ENCODE measurements around the gene AASDH. TPM values are rescaled to one million over a fixed set of nuclear protein-coding genes. Genes with fewer than 3 reads are reported as not detected.

Gene AASDH
- total RNA-seq, 2 experiments from 2014 or later: 14.8 to 15.8 TPM

- no peaks in the 10 kb centered on the region for H3K9me3 Mint-ChIP-seq
- H3K36me3 Mint-ChIP-seq (ENCODE audit: low read depth): no peaks in the 10 kb centered on the region
- no peak for DNase-seq
- ChIA-PET POLR2A (no interaction called here), CTCF (no interaction called here)
- H3K27me3 Mint-ChIP-seq: no peaks in the 10 kb centered on the region
- no peak overlapping the region for H3K4me3 Mint-ChIP-seq
- no peaks in the 10 kb centered on the region for H3K4me1 Mint-ChIP-seq
- no peak overlapping the region for H3K27ac Mint-ChIP-seq
Measured at GRCh38 chr4:56323327-56323726, 64.0 kb downstream of the AASDH start.

- H3K4me3 Mint-ChIP-seq: no peak overlapping the region
- no peaks in the 10 kb centered on the region for H3K27me3 Mint-ChIP-seq
- CTCF ChIA-PET: no interaction called here
- no peak overlapping the region for H3K27ac Mint-ChIP-seq
- H3K4me1 Mint-ChIP-seq: no peaks in the 10 kb centered on the region
- no peaks in the 10 kb centered on the region for H3K9me3 Mint-ChIP-seq
- DNase-seq: no peak
- POLR2A ChIA-PET: no interaction called here
- no peaks in the 10 kb centered on the region for H3K36me3 Mint-ChIP-seq (ENCODE audit: low read depth)
Measured at GRCh38 chr4:56321251-56321650, 66.0 kb downstream of the AASDH start.

DNA sequence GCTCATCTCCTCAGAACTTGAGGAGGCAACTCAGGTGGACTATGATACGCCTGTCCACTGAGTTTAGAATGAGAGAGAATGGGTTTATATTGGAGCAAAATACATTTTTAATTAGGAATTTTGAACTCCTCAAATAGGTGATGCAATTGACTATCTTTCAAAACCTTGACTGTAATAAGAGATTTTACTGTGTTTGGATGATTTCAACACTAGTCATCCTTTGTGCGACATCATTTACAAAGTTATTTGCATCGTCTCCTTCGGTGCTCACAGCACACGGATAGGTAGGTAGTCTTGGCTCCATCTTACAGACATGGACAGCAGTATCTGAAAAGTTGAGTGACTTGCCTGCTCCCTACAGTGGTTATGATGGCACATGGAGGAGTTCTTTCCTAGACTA, 67.0 kb downstream of the AASDH start:
- no peaks in the 10 kb centered on the region for H3K9me3 Mint-ChIP-seq
- no peak overlapping the region for H3K27ac Mint-ChIP-seq
- no peak overlapping the region for H3K4me3 Mint-ChIP-seq

GRCh38 chr4:56318555-56318954, 68.7 kb downstream of the AASDH start:
- ChIA-PET CTCF (interaction anchor here (1.6 kb wide), 1 partner anchor 9 kb away, joined by 3 read pairs; no protein-coding TSS in a partner anchor), POLR2A (no interaction called here)
- Mint-ChIP-seq H3K36me3 (ENCODE audit: low read depth) (no peaks in the 10 kb centered on the region), H3K27ac (no peak overlapping the region), H3K4me3 (no peak overlapping the region), H3K4me1 (no peaks in the 10 kb centered on the region), H3K9me3 (no peaks in the 10 kb centered on the region), H3K27me3 (no peaks in the 10 kb centered on the region)
- no peak for DNase-seq

More for the DNA sequence above, 67.0 kb downstream of the AASDH start:
- no peaks in the 10 kb centered on the region for H3K4me1 Mint-ChIP-seq
- no peaks in the 10 kb centered on the region for H3K36me3 Mint-ChIP-seq (ENCODE audit: low read depth)
- no peak for DNase-seq
- no peaks in the 10 kb centered on the region for H3K27me3 Mint-ChIP-seq
- POLR2A ChIA-PET: no interaction called here
- CTCF ChIA-PET: no interaction called here

GRCh38 chr4:56317749-56318148, 69.5 kb downstream of the AASDH start:
- Mint-ChIP-seq H3K4me3 (no peak overlapping the region), H3K27me3 (no peaks in the 10 kb centered on the region), H3K9me3 (no peaks in the 10 kb centered on the region), H3K36me3 (ENCODE audit: low read depth) (no peaks in the 10 kb centered on the region), H3K27ac (no peak overlapping the region), H3K4me1 (no peaks in the 10 kb centered on the region)
- CTCF ChIA-PET: interaction anchor here (0.6 to 1.6 kb wide), 2 partner anchors 8 to 192 kb away, joined by 3 read pairs; no protein-coding TSS in a partner anchor
- POLR2A ChIA-PET: no interaction called here
- DNase-seq: no peak

GRCh38 chr4:56316011-56316650, 71.2 kb downstream of the AASDH start:
- no peak overlapping the region for H3K4me3 Mint-ChIP-seq
- H3K27ac Mint-ChIP-seq: no peak overlapping the region
- H3K9me3 Mint-ChIP-seq: no peaks in the 10 kb centered on the region
- no peaks in the 10 kb centered on the region for H3K4me1 Mint-ChIP-seq
- no peaks in the 10 kb centered on the region for H3K27me3 Mint-ChIP-seq
- H3K36me3 Mint-ChIP-seq (ENCODE audit: low read depth): no peaks in the 10 kb centered on the region
- no peak for DNase-seq
- POLR2A ChIA-PET: no interaction called here
- CTCF ChIA-PET: no interaction called here

- Mint-ChIP-seq H3K4me1 (no peaks in the 10 kb centered on the region), H3K9me3 (no peaks in the 10 kb centered on the region), H3K27me3 (no peaks in the 10 kb centered on the region), H3K4me3 (no peak overlapping the region), H3K27ac (no peak overlapping the region), H3K36me3 (ENCODE audit: low read depth) (no peaks in the 10 kb centered on the region)
- ChIA-PET CTCF (no interaction called here), POLR2A (no interaction called here)
- DNase-seq: no peak
Measured at GRCh38 chr4:56315543-56315942, 71.7 kb downstream of the AASDH start.

DNA sequence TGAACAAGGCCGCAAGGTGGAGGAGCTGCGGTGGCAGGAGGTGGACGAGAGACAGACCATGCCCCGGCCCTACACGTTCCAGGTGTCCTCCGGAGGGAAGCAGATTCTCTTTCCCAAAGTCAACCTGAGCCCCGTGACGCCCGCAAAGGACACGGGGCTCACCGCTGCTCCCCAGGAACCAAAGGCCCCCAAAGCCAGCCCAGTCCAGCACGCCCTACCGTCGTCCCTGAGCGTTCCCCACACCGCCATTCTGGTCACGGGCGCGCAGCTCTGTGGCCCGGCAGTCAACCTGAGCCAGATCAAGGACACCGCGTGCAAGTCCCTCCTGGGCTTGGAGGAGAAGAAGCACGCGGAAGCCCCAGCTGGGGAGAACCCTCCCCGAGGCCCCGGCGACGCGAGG, 72.2 kb downstream of the AASDH start:
- Mint-ChIP-seq H3K4me3 (no peak overlapping the region), H3K9me3 (no peaks in the 10 kb centered on the region), H3K27ac (no peak overlapping the region), H3K27me3 (no peaks in the 10 kb centered on the region), H3K36me3 (ENCODE audit: low read depth) (no peaks in the 10 kb centered on the region), H3K4me1 (no peaks in the 10 kb centered on the region)
- no peak for DNase-seq
- ChIA-PET CTCF (interaction anchor here (1.4 kb wide), 1 partner anchor 128 kb away, joined by 3 read pairs; no protein-coding TSS in a partner anchor), POLR2A (no interaction called here)

DNA sequence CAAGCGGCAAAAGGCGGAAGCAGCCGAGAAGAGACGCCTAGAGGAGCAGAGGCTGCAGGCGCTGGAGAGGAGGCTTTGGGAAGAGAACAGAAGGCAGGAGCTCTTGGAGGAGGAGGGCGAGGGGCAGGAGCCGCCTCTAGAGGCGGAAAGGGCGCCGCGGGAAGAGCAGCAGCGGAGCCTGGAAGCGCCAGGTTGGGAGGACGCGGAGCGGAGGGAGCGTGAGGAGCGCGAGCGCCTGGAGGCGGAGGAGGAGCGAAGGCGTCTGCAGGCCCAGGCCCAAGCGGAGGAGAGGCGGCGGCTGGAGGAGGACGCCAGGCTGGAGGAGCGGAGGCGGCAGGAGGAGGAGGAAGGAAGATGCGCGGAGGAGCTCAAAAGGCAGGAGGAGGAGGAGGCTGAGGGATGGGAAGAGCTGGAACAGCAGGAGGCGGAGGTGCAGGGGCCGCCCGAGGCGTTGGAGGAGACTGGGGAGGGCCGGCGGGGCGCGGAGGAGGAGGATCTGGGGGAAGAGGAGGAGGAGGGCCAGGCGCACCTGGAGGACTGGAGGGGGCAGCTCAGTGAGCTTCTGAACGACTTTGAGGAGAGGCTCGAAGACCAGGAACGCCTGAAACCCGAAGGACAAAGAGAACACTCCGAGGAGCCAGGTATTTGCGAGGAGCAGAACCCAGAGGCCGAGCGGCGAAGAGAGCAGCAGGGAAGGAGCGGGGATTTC, 72.9 kb downstream of the AASDH start:
- POLR2A ChIA-PET: no interaction called here
- no peak for DNase-seq
- Mint-ChIP-seq H3K9me3 (no peaks in the 10 kb centered on the region), H3K36me3 (ENCODE audit: low read depth) (no peaks in the 10 kb centered on the region), H3K4me3 (no peak overlapping the region), H3K27ac (no peak overlapping the region), H3K27me3 (no peaks in the 10 kb centered on the region), H3K4me1 (no peaks in the 10 kb centered on the region)
- CTCF ChIA-PET: interaction anchor here (1.4 kb wide), 1 partner anchor 128 kb away, joined by 3 read pairs; no protein-coding TSS in a partner anchor

DNA sequence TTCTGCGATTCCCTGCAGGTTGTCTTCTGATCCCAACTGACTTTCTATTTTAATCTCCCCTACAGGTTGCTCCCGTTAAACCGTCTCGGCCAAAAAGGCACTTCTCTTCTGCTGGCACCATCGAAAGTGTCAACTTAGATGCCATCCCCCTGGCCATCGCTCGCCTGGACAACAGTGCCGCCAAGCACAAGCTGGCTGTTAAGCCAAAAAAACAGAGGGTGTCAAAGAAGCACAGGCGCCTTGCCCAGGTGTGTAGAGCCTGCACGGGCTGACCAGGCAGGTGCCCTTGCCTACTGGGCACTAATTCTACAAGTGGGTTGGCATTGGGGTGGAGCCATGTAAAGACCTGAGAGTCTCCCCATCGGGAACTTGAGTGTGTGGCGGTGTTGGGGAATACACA, 74.2 kb downstream of the AASDH start:
- H3K27ac Mint-ChIP-seq: no peak overlapping the region
- no peaks in the 10 kb centered on the region for H3K4me1 Mint-ChIP-seq
- H3K9me3 Mint-ChIP-seq: no peaks in the 10 kb centered on the region
- no peaks in the 10 kb centered on the region for H3K27me3 Mint-ChIP-seq
- ChIA-PET POLR2A (no interaction called here), CTCF (no interaction called here)
- H3K4me3 Mint-ChIP-seq: no peak overlapping the region
- H3K36me3 Mint-ChIP-seq (ENCODE audit: low read depth): no peaks in the 10 kb centered on the region
- no peak for DNase-seq

GRCh38 chr4:56311299-56311975, 75.9 kb downstream of the AASDH start:
- DNase-seq: no peak
- no peak overlapping the region for H3K4me3 Mint-ChIP-seq
- no peak overlapping the region for H3K27ac Mint-ChIP-seq
- ChIA-PET CTCF (interaction anchor here (1.0 kb wide), 1 partner anchor 229 kb away, joined by 4 read pairs; no protein-coding TSS in a partner anchor), POLR2A (interaction anchor here (0.8 kb wide), 1 partner anchor 938 kb away, joined by 7 read pairs; no protein-coding TSS in a partner anchor)
- H3K27me3 Mint-ChIP-seq: no peaks in the 10 kb centered on the region
- no peaks in the 10 kb centered on the region for H3K4me1 Mint-ChIP-seq
- no peaks in the 10 kb centered on the region for H3K9me3 Mint-ChIP-seq
- H3K36me3 Mint-ChIP-seq (ENCODE audit: low read depth): no peaks in the 10 kb centered on the region

DNA sequence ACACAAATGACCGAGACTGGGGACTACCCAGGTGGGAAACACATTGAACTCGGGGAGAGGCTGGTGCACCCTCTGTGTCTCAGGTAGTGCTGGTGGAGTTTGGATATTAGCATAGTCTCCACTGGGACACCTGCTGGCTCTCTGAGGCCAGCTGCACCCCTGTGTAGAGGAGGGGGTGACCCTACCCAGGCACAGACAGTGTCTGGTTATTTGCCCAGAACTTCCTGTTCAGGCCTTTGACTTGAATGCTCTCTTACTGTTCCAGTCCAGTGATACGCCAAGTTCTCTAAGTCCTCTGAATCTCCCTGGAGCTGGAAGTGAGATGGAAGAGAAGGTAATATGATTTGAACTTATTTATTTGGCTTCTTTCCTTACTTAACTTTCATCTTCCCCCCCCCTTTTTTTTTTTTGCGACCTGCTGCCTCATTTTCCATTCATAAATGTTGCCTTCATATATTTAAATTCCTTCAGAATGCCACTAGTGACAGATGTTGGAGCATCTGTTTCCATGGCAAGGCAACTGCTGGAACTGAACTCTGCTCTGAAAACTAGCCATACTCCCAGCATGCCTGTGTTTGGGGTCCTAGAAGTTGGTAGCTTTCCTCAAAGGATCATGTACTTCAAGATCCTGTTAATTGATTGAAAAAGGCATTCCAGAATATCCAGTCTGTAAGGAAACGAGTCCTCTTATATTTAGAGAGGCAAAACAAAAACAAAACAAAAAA, 76.7 kb downstream of the AASDH start:
- no peak for DNase-seq
- Mint-ChIP-seq H3K27me3 (no peaks in the 10 kb centered on the region), H3K4me1 (peaks cover under 1% of the 10 kb centered on the region), H3K4me3 (no peak overlapping the region), H3K27ac (no peak overlapping the region), H3K36me3 (ENCODE audit: low read depth) (no peaks in the 10 kb centered on the region), H3K9me3 (no peaks in the 10 kb centered on the region)
- POLR2A ChIA-PET: no interaction called here
- CTCF ChIA-PET: interaction anchor here (0.5 to 0.7 kb wide), 3 partner anchors 8 to 1055 kb away, joined by 3 to 6 read pairs (median 3); no protein-coding TSS in a partner anchor

DNA sequence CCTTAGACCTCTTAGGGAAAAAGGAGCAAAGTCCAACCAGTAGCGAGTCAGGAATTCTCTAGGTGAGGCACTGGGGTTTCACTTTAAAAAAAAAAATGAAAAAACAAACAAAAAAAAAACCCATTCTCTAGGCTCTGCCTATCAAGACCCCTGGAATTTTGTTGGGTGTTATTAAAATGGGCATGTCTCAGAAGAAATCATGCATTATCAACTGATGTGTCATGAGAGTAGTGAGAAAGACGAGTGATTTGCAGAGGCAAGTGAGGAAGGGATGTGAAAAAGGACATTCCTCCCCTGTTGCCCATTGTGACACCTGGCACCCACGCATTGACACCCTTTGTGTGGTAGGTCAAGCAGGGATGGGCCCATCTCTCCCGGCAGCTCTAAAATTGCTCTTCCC, 78.9 kb downstream of the AASDH start:
- DNase-seq: no peak
- Mint-ChIP-seq H3K4me1 (peaks cover 2% of the 10 kb centered on the region), H3K4me3 (no peak overlapping the region), H3K36me3 (ENCODE audit: low read depth) (no peaks in the 10 kb centered on the region), H3K27ac (no peak overlapping the region), H3K9me3 (no peaks in the 10 kb centered on the region), H3K27me3 (no peaks in the 10 kb centered on the region)
- ChIA-PET POLR2A (no interaction called here), CTCF (no interaction called here)

Data from activated CD4-positive, alpha-beta T cell treated with anti-CD3 and anti-CD28 coated beads, Interleukin-2, amount 10 ng/mL, durations not matched to agents 7 days and 5 days (primary cell).